IMR-90 (cell line): ENCODE measurements around the gene NTMT1. TPM values are rescaled to one million over a fixed set of nuclear protein-coding genes. Genes with fewer than 3 reads are reported as not detected.

Experiments used
- ATAC-seq: fragments of 200-7000 bp; cut with Tn5 transposase; 2 replicates; pipeline ENCODE4 v1.9.1; 2020; ENCODE audit warnings: low read depth, mild to moderate bottlenecking, moderate library complexity
- BruUV-seq: library from RNA; stranded (reverse); fragments of 400-500 nt; replicated peaks from 2 replicates; lab custom pipeline; 2021; lab: Mats Ljungman, UMichigan
- CTCF ChIA-PET: fragments of 300-600 bp; formaldehyde crosslinking; extraction: SDS; loops from one replicate; lab custom pipeline; 2021; ENCODE audit warnings: antibody characterized with exemption; lab: Yijun Ruan, JAX
- POLR2A ChIA-PET: fragments of 300-600 bp; sonication (Branson Sonifier 250); formaldehyde crosslinking; loops from one replicate; lab custom pipeline; 2022; ENCODE audit warnings: antibody characterized with exemption; ENCODE audit not compliant: unreplicated experiment; lab: Charles Lee
- DNase-seq: peaks from one replicate; pipeline ENCODE4 v3.0.0; 2013
- H2AFZ ChIP-seq: replicated peaks from 2 replicates; pipeline ENCODE3; 2013; ENCODE audit warnings: low read length, mild to moderate bottlenecking; ENCODE audit not compliant: poor library complexity
- H2AK5ac ChIP-seq: 2 replicates; pipeline ENCODE4 v1.6.1; 2013; ENCODE audit warnings: low read depth, low read length, inconsistent platforms
- H2AK9ac ChIP-seq: replicated peaks from 2 replicates; pipeline ENCODE3; 2013; ENCODE audit warnings: mild to moderate bottlenecking, low read depth, low read length, moderate library complexity; ENCODE audit not compliant: poor library complexity
- H2BK120ac ChIP-seq: 2 replicates; pipeline ENCODE4 v1.6.1; 2013; ENCODE audit warnings: low read depth, low read length, inconsistent platforms
- H2BK15ac ChIP-seq: 3 replicates; pipeline ENCODE4 v1.6.1; 2013; ENCODE audit warnings: low read depth, low read length, inconsistent platforms
- H2BK20ac ChIP-seq: 2 replicates; pipeline ENCODE4 v1.6.1; 2013; ENCODE audit warnings: low read depth, mild to moderate bottlenecking, inconsistent platforms, low read length, moderate library complexity
- H2BK5ac ChIP-seq: 2 replicates; pipeline ENCODE4 v1.6.1; 2013; ENCODE audit warnings: mild to moderate bottlenecking, low read depth, low read length, inconsistent platforms; ENCODE audit not compliant: poor library complexity, severe bottlenecking
- H3K14ac ChIP-seq: replicated peaks from 2 replicates; pipeline ENCODE4 v1.6.1; 2013; ENCODE audit warnings: low read depth, low read length, inconsistent platforms
- H3K18ac ChIP-seq: 2 replicates; pipeline ENCODE4 v1.6.1; 2013; ENCODE audit warnings: low read depth, low read length, control low read depth
- H3K23ac ChIP-seq: 2 replicates; pipeline ENCODE4 v1.6.1; 2013; ENCODE audit warnings: low read depth, low read length, inconsistent platforms
- H3K27ac ChIP-seq: 2 replicates; pipeline ENCODE4 v1.5.1; 2013; ENCODE audit warnings: mild to moderate bottlenecking, control low read depth, low read length; ENCODE audit not compliant: insufficient read depth
- H3K27me3 ChIP-seq: 2 replicates; pipeline ENCODE4 v1.6.1; 2013; ENCODE audit warnings: low read length; ENCODE audit not compliant: control insufficient read depth, insufficient read depth
- H3K36me3 ChIP-seq: 2 replicates; pipeline ENCODE4 v1.6.1; 2013; ENCODE audit warnings: low read length, mixed read lengths; ENCODE audit not compliant: control insufficient read depth, insufficient read depth
- H3K4ac ChIP-seq: 2 replicates; pipeline ENCODE4 v1.6.1; 2013; ENCODE audit warnings: low read depth, low read length, inconsistent platforms
- H3K4me1 ChIP-seq: 2 replicates; pipeline ENCODE4 v1.6.1; 2013; ENCODE audit warnings: low read length, mixed read lengths; ENCODE audit not compliant: control insufficient read depth, insufficient read depth
- H3K4me2 ChIP-seq: 2 replicates; pipeline ENCODE4 v1.6.1; 2013; ENCODE audit warnings: low read depth, mild to moderate bottlenecking, control low read depth, low read length, moderate library complexity
- H3K4me3 ChIP-seq: 2 replicates; pipeline ENCODE4 v1.5.1; 2013; ENCODE audit warnings: low read depth, mild to moderate bottlenecking, control low read depth, low read length, moderate library complexity; ENCODE audit not compliant: insufficient read depth
- H3K56ac ChIP-seq: 2 replicates; pipeline ENCODE4 v1.6.1; 2013; ENCODE audit warnings: low read length, inconsistent platforms; ENCODE audit not compliant: insufficient read depth; ENCODE audit errors: extremely low read depth
- H3K79me1 ChIP-seq, 2 experiments: 2 replicates each; pipeline ENCODE4 v1.6.1; 2013; ENCODE audit warnings: low read length in 2 of 2, inconsistent platforms in 1 of 2, low read depth in 1 of 2
- H3K9ac ChIP-seq: 2 replicates; pipeline ENCODE4 v1.6.1; 2013; ENCODE audit warnings: low read depth, low read length, control low read depth
- H3K9me1 ChIP-seq: 2 replicates; pipeline ENCODE4 v1.6.1; 2013; ENCODE audit warnings: low read length, inconsistent platforms; ENCODE audit not compliant: insufficient read depth
- H3K9me3 ChIP-seq: 2 replicates; pipeline ENCODE4 v1.6.1; 2013; ENCODE audit warnings: low read length; ENCODE audit not compliant: control insufficient read depth, insufficient read depth
- H4K20me1 ChIP-seq: 2 replicates; pipeline ENCODE4 v1.6.1; 2013; ENCODE audit warnings: low read length, inconsistent platforms; ENCODE audit not compliant: insufficient read depth
- H4K5ac ChIP-seq: 2 replicates; pipeline ENCODE4 v1.6.1; 2013; ENCODE audit warnings: mild to moderate bottlenecking, low read depth, low read length, control low read depth
- H4K8ac ChIP-seq, 2 experiments: 2 replicates each; pipeline ENCODE4 v1.6.1; 2013; ENCODE audit warnings: low read depth in 2 of 2, low read length in 2 of 2, control low read depth in 1 of 2, inconsistent platforms in 1 of 2
- H4K91ac ChIP-seq: 2 replicates; pipeline ENCODE4 v1.6.1; 2013; ENCODE audit warnings: low read depth, low read length, inconsistent platforms; ENCODE audit not compliant: insufficient read depth
- BHLHE40 ChIP-seq: fragments of 150-350 bp; IDR thresholded peaks from 2 replicates; pipeline ENCODE4 v1.6.1; 2016; ENCODE audit warnings: mild to moderate bottlenecking, low read depth, low read length
- CEBPB ChIP-seq: IDR thresholded peaks from 2 replicates; pipeline ENCODE4 v1.6.1; 2012; ENCODE audit warnings: low read depth, low read length, improper control_type of control experiment
- FOS ChIP-seq: fragments of 150-350 bp; IDR thresholded peaks from 2 replicates; pipeline ENCODE4 v1.6.1; 2016; ENCODE audit warnings: low read depth, low read length
- MAFK ChIP-seq: IDR thresholded peaks from 2 replicates; pipeline ENCODE4 v1.6.1; 2012; ENCODE audit warnings: low read depth, low read length, improper control_type of control experiment
- MAZ ChIP-seq: IDR thresholded peaks from 2 replicates; pipeline ENCODE4 v1.6.1; 2012; ENCODE audit warnings: low read depth, mild to moderate bottlenecking, low read length, improper control_type of control experiment, moderate library complexity, borderline replicate concordance
- NFE2L2 ChIP-seq: fragments of 150-350 bp; IDR thresholded peaks from 2 replicates; pipeline ENCODE4 v1.6.1; 2016; ENCODE audit warnings: low read depth, mild to moderate bottlenecking, low read length
- POLR2A ChIP-seq: IDR thresholded peaks from 2 replicates; pipeline ENCODE4 v1.6.1; 2012; ENCODE audit warnings: mild to moderate bottlenecking, low read depth, low read length
- RCOR1 ChIP-seq: IDR thresholded peaks from 2 replicates; pipeline ENCODE4 v1.6.1; 2012; ENCODE audit warnings: mild to moderate bottlenecking, low read length, improper control_type of control experiment; ENCODE audit not compliant: insufficient replicate concordance
- RFX5 ChIP-seq: IDR thresholded peaks from 2 replicates; pipeline ENCODE4 v1.8.0; 2012; ENCODE audit warnings: low read depth, mild to moderate bottlenecking, low read length, moderate library complexity
- SMC3 ChIP-seq: fragments of 150-350 bp; IDR thresholded peaks from 2 replicates; pipeline ENCODE4 v1.6.1; 2016; ENCODE audit warnings: low read depth, mild to moderate bottlenecking, antibody characterized with exemption, low read length, moderate library complexity
- WGBS, 2 experiments: methylation state at CpG; one replicate each; pipeline versions ENCODE4 v1.1.5 to v1.1.7; 2013; ENCODE audit warnings: missing lambda C conversion rate in 2 of 2; ENCODE audit not compliant: insufficient read length in 1 of 2; ENCODE audit errors: extremely low coverage in 2 of 2; 5-methylcytosine and 5-hydroxymethylcytosine counted together
- dilution Hi-C: fragments of 300-500 bp; cut with HindIII; formaldehyde crosslinking; loops from one replicate; pipeline ENCODE4 v1.14.3; 2018; ENCODE audit warnings: low sequenced_read_pairs; ENCODE audit not compliant: unreplicated experiment
- in situ Hi-C: fragments of 300-500 bp; cut with MboI; formaldehyde crosslinking; loops from 3 replicates; pipeline ENCODE4 v1.14.3; 2019; ENCODE audit warnings: low sequenced_read_pairs, inconsistent platforms, mixed read lengths
- intact Hi-C: fragments of 100-400 bp; cut with micrococcal nuclease; formaldehyde crosslinking; loops from 2 replicates; pipeline ENCODE4 v1.10.0; 2022
- polyA plus RNA-seq, 3 experiments: library from polyadenylated mRNA; depleted of rRNA; stranded (reverse); fragments of >200 nt; gene quantifications; 2 replicates each; pipeline ENCODE4 v1.2.3, GENCODE V29; 2012; ENCODE audit warnings: low replicate concordance in 1 of 3
- total RNA-seq: library from RNA; depleted of rRNA; stranded (reverse); fragments of >200 nt; gene quantifications from 2 replicates; pipeline ENCODE4 v1.2.3, GENCODE V29; 2012
- TF ChIP-seq, protein P1 (sequence below): fragments of 150-350 bp; IDR thresholded peaks from 2 replicates; pipeline ENCODE4 v1.6.1; 2016; ENCODE audit warnings: low read depth, mild to moderate bottlenecking, low read length, moderate library complexity, borderline replicate concordance
- TF ChIP-seq, protein P2 (sequence below): fragments of 150-350 bp; IDR thresholded peaks from 2 replicates; pipeline ENCODE4 v1.6.1; 2017; ENCODE audit warnings: mild to moderate bottlenecking, antibody characterized with exemption, low read length, low read depth

Gene NTMT1
- total and polyA plus RNA-seq, 2 of the 4 experiments (the other 2 are of a cell fraction): 68.1 to 88.1 TPM

DNA sequence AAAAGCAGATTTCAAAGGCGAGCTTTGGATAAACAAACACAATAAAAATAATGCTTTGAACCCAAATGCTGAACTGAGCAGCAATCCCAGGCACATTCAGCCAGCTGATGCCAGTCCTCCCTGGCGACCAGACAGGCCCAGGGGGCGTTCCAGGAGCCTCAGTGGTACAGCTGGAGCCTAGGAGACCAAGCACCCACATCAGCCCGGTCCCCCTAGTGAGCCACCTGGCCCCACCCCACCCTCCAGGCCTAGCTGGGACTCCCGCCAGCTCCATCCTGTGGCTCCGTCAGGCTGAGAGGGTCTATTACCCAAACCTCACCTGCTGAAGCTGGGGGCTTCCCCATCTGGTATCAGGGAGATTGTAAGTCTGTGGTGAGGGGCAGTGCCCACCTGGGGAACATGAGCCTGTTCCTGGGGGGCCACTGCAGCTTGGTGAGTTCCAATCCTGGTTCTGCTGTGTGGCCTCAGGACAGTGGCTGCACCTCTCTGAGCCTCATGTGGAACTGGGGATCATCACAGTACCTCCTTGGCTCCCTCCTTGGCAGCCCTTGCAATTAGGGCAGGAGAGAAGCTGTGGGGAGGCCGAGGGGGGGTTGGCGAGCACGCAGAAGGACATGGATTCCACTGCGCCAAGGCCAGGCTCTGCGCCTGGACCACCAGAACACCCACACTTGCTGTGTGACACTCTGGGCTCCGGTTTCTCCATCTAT is 21.8 kb upstream of the NTMT1 start:
- no peak overlapping the region for H3K27ac ChIP-seq
- peaks cover 7% of the 10 kb centered on the region for H3K9me1 ChIP-seq

More for the DNA sequence above, 21.8 kb upstream of the NTMT1 start:
- no peak overlapping the region for H2AFZ ChIP-seq
- H3K4ac ChIP-seq: peak overlapping the region; percentile 10; the same call in 1 of the 2 replicates
- in situ Hi-C loops (loop anchor here (10.0 kb wide), 1 partner anchor 269 kb away; no protein-coding TSS in a partner anchor), intact Hi-C loops (no loop called here), dilution Hi-C loops (no loop called here)
- no TSS peak for BruUV-seq
- no peaks in the 10 kb centered on the region for H3K79me1 ChIP-seq
- ChIA-PET POLR2A (no interaction called here), CTCF (interaction anchor here (0.6 kb wide), 1 partner anchor 251 kb away, joined by 3 read pairs; no protein-coding TSS in a partner anchor)
- no peak overlapping the region for H3K56ac ChIP-seq
- H3K9me3 ChIP-seq: no peaks in the 10 kb centered on the region
- no peaks in the 10 kb centered on the region for H3K36me3 ChIP-seq
- 0 out of 3 replicates have a peak overlapping the region, but pooled peaks have one; percentile 45 for H2BK15ac ChIP-seq
- H3K4me2 ChIP-seq: no peak overlapping the region
- no peak overlapping the region for H3K23ac ChIP-seq
- no peak overlapping the region for H3K4me3 ChIP-seq
- H4K20me1 ChIP-seq: no peaks in the 10 kb centered on the region
- no peak overlapping the region for H2AK9ac ChIP-seq
- no peak for TF ChIP-seq RCOR1
- TF ChIP-seq, protein P1, sequence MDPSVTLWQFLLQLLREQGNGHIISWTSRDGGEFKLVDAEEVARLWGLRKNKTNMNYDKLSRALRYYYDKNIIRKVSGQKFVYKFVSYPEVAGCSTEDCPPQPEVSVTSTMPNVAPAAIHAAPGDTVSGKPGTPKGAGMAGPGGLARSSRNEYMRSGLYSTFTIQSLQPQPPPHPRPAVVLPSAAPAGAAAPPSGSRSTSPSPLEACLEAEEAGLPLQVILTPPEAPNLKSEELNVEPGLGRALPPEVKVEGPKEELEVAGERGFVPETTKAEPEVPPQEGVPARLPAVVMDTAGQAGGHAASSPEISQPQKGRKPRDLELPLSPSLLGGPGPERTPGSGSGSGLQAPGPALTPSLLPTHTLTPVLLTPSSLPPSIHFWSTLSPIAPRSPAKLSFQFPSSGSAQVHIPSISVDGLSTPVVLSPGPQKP: no peak
- no peak for TF ChIP-seq CEBPB
- no peak for TF ChIP-seq FOS
- no peak for TF ChIP-seq BHLHE40
- no peak for TF ChIP-seq MAZ
- TF ChIP-seq, protein P2, sequence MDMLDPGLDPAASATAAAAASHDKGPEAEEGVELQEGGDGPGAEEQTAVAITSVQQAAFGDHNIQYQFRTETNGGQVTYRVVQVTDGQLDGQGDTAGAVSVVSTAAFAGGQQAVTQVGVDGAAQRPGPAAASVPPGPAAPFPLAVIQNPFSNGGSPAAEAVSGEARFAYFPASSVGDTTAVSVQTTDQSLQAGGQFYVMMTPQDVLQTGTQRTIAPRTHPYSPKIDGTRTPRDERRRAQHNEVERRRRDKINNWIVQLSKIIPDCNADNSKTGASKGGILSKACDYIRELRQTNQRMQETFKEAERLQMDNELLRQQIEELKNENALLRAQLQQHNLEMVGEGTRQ: no peak
- TF ChIP-seq RFX5: no peak
- TF ChIP-seq NFE2L2: no peak
- no peak for TF ChIP-seq MAFK
- no peak for TF ChIP-seq SMC3
- no peak for TF ChIP-seq POLR2A
- peaks cover 7% of the 10 kb centered on the region for H3K4me1 ChIP-seq
- H2BK20ac ChIP-seq: peak overlapping the region; percentile 55; the same call in 1 of the 2 replicates
- H3K9ac ChIP-seq: no peak overlapping the region
- no peak overlapping the region for H4K5ac ChIP-seq
- peak overlapping the region; percentile 60; the same call in 1 of the 2 replicates for H2BK120ac ChIP-seq
- DNase-seq (no peak), ATAC-seq (no peak)
- no peak overlapping the region for H2BK5ac ChIP-seq
- no CpG with 5 or more reads among the region's 12 CpGs for WGBS, 2 experiments
- H3K18ac ChIP-seq: no peak overlapping the region
- no peaks in the 10 kb centered on the region for H3K27me3 ChIP-seq
- no peak overlapping the region for H4K91ac ChIP-seq
- no peak overlapping the region for H3K14ac ChIP-seq
- H4K8ac ChIP-seq: 0 out of 4 replicates have a peak overlapping the region, but pooled peaks of 1 of the 2 experiments have one; percentile 32
- peak overlapping the region; percentile 8 for H2AK5ac ChIP-seq
